Measurements from ENCODE around the gene CD47. TPM values are rescaled to one million over a fixed set of nuclear protein-coding genes. Genes with fewer than 3 reads are reported as not detected.

CD47 gene
- total RNA-seq = 36.6 and 106 TPM in 2 replicates

DNA sequence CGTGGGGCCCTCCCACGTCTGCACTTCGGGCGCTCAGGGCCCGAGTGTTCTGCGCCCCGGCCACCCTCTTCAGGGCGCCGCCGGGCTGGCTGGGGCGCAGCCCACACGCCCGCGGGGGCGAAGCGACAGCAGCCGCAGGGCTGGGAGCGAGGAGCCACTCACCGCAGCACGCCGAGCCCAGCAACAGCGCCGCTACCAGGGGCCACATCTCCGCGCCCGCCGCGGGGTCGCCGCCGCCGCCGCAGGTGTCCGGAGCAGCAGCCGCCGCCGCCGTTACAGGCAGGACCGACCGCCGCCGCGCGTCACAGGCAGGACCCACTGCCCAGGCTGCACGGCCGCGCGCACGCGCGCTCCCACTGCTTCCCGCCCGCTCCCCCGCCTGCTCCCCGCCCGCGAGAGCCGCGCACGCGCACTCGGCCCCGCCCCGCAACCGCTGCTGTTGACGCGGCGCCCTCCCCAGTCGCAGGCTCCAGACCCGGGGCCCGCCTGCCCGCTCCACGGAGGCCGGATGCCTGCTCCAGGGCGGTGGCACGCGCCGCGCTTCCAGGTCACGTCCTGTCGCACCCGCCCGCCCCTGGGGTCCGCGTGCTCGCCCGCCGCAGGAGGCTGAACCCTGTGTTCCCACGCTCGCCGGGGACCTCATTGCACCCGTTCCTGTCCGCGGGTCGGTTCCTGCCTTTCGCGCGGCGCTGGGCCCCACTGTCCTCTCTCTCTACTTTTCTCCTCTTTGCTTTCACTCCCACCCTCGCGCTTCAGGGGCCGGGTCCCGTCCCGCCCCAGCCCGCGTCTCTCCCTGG, at the start of gene CD47:
TSS of gene CD47 (minus strand) at position 331 of the 797 bp plus-strand sequence. CDS start at position 208, 123 bp downstream.

Other genes with a start within 250 kb of the CD47 start
- 26.3 and 29.8 TPM in 2 replicates for gene IFT57, start 131.4 kb upstream of the CD47 start, total RNA-seq
- gene HHLA2, start 205.5 kb upstream of the CD47 start, total RNA-seq = not detected in 2 replicates